Mucosa of rectum (tissue), 2 donors: ENCODE data around the gene ST7.

Experiments used
- H3K27ac ChIP-seq, 2 donors: one replicate each; pipeline ENCODE4 v1.7.0; 2013; ENCODE audit warnings: inconsistent platforms in 2 of 2, low read depth in 2 of 2, low read length in 2 of 2
- H3K27me3 ChIP-seq, 2 donors: one replicate each; pipeline ENCODE4 v1.7.0; 2013; ENCODE audit warnings: low read length in 2 of 2; ENCODE audit not compliant: control insufficient read depth in 2 of 2, insufficient read depth in 2 of 2
- H3K36me3 ChIP-seq, 2 donors: one replicate each; pipeline ENCODE4 v1.7.0; 2013; ENCODE audit warnings: low read length in 2 of 2; ENCODE audit not compliant: control insufficient read depth in 2 of 2, insufficient read depth in 2 of 2
- H3K4me1 ChIP-seq, 2 donors: one replicate each; pipeline ENCODE4 v1.7.0; 2013; ENCODE audit warnings: low read length in 2 of 2, mild to moderate bottlenecking in 1 of 2; ENCODE audit not compliant: control insufficient read depth in 2 of 2, insufficient read depth in 2 of 2
- H3K4me3 ChIP-seq, 2 donors: one replicate each; pipeline ENCODE4 v1.7.0; 2013; ENCODE audit warnings: low read length in 2 of 2
- H3K9ac ChIP-seq, 2 donors: one replicate each; pipeline ENCODE4 v1.7.0; 2013; ENCODE audit warnings: low read length in 2 of 2, low read depth in 1 of 2, mild to moderate bottlenecking in 1 of 2
- H3K9me3 ChIP-seq, 2 donors: one replicate each; pipeline ENCODE4 v1.7.0; 2013; ENCODE audit warnings: low read length in 2 of 2; ENCODE audit not compliant: control insufficient read depth in 2 of 2
- donor health status: healthy.
- donor health status: Normal muscosa, but diverticular disease.

ST7 gene

DNA sequence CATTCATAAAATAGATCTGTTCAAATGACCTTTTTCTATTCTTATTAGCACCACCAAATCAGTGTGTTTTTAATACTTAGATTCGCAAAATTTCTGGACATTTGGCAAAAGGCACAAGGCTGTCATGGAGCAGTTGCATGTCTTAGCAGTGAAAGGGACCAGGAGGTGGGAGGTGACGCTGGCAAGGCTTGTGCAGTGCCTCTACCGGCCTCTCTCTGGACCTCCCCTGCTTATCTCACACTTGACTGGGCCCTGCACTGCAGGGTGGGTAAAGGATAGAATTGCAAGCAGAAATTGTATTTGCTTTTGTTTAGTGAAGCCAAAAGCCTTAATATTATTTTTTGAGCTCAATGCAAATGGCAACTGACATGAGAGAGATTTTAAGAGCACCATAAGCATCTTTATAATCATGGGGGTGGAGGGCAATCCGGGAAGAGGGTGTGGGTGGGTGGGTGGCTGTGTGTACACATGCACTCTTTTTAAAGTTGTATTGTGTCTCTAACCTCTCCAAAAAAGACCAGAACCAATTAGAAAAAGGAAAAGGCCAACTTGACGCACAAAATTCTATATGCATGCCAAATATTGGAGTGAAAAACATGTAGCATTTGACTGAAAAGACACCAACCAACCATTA, 263.3 kb downstream of the ST7 start:
- peaks cover 0 to 2% of the 10 kb centered on the region in 2 donors for H3K36me3 ChIP-seq
- H3K27ac ChIP-seq: no peak overlapping the region
- no peak overlapping the region for H3K4me3 ChIP-seq
- no peak overlapping the region for H3K9ac ChIP-seq
- H3K27me3 ChIP-seq: no peaks in the 10 kb centered on the region
- H3K4me1 ChIP-seq: no peaks in the 10 kb centered on the region
- no peaks in the 10 kb centered on the region for H3K9me3 ChIP-seq

DNA sequence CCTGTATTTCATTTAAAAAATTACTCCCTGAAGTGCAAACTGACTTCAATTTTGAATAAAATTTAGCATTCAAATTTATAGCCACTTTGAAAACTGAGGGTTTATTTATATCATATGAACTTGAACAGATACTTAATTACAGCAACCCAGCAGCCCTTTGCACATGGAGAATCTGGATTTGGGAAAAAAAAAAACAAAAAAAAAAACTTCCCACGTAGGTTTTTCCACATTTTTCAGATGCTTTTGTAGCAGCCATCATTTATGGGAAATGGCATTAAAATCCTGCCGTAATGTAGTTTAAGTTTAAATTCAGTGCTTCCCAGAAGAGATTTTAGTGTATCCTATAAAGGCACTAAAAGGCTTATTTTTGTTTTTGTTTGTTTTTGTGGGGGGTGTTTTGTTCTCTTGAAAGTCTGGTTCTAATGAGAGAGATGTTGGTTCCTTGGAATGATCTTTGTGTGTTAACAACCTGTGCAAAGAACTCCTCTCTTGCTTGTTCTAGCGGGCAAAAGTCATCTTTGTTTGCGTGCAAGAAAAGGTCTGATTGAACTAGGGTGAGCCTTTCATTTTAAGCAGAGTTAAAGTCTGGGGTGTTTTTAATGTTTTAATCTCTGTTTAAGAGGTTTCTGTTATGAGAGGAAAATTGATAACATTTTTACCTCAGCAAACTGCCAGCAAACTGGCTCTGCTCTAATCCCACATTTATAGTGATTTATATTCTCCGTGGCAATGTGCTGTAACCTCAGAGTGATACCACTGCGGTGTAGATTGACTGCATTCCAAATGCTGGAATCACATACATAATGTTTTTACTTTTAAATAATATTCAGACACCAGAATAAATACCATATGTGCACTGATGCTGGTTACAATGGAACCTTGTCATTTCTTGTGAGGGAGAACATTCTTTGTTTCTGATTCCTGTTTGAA, 264.1 kb downstream of the ST7 start:
- Histone ChIP-seq H3K9ac (no peak overlapping the region), H3K27ac (no peak overlapping the region), H3K36me3 (peaks cover 0 to 2% of the 10 kb centered on the region in 2 donors), H3K4me1 (no peaks in the 10 kb centered on the region), H3K27me3 (no peaks in the 10 kb centered on the region), H3K9me3 (no peaks in the 10 kb centered on the region), H3K4me3 (no peak overlapping the region)

DNA sequence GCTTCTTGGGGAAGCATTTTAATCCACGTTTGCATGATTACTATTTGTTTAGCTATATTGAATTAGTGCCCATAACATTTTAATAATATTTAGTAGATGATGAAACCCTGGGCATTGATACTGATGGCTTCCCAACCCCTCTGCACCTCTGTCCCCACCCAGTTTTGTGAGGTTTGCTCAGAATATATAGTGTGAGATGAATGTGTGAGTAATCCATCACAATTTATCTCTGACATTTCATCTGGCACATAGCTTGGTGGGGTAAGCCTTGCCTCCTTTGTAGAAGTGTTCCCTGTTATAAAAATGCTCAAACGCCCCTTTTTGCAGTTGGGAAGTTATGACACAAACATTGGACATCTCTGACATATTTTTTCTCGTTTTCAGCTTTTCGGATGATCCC, 265.4 kb downstream of the ST7 start:
- Histone ChIP-seq H3K9me3 (no peaks in the 10 kb centered on the region), H3K27me3 (no peaks in the 10 kb centered on the region), H3K9ac (no peak overlapping the region), H3K4me1 (no peaks in the 10 kb centered on the region), H3K27ac (no peak overlapping the region), H3K36me3 (peaks cover 0 to 2% of the 10 kb centered on the region in 2 donors), H3K4me3 (no peak overlapping the region)

DNA sequence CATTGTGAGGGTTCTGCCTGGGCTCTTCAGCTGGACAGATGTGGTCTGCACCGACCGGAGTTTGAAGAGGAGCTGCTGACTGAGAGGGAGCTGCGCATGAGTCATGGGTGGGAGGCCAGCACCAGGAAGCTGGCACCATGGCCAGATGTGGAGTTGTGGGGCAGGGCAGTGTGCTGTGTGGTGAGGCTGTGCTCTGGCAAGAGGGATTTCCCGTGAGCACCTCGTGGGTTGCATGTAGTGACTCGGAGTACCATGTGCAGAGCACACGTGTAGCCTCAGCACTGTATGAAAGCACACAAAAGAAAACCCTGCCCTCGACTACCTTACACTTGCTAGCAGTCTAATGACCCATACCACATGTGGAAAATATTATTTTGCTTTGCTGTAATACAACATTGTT, 266.2 kb downstream of the ST7 start:
- Histone ChIP-seq H3K27ac (no peak overlapping the region), H3K36me3 (peaks cover 0 to 2% of the 10 kb centered on the region in 2 donors)

DNA sequence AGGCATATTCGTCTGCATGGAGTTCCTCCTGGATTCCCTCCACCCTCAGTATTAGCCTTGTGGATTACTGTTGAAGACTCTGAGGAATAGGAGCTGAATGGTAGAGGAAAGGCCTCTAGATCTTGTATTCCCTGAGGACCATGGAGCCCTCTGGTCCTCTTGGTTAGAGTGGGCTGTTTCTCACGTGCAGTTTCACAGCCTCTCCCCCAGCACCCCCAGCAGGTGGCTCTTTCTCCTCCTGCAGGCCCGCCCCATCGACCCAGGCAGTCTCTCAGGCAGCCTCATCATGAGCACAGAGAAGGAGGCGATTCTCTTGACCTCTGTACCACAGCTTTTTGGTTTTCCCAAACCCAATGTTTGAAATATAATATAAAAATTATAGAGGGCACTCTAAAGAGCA, 267.5 kb downstream of the ST7 start:
- Histone ChIP-seq H3K4me3 (no peak overlapping the region), H3K9me3 (no peaks in the 10 kb centered on the region), H3K9ac (no peak overlapping the region), H3K27ac (no peak overlapping the region), H3K36me3 (peaks cover 0 to 2% of the 10 kb centered on the region in 2 donors), H3K27me3 (no peaks in the 10 kb centered on the region), H3K4me1 (no peaks in the 10 kb centered on the region)

More for the DNA sequence above, 266.2 kb downstream of the ST7 start:
- Histone ChIP-seq H3K4me1 (no peaks in the 10 kb centered on the region), H3K9me3 (no peaks in the 10 kb centered on the region), H3K9ac (no peak overlapping the region), H3K4me3 (no peak overlapping the region), H3K27me3 (no peaks in the 10 kb centered on the region)

DNA sequence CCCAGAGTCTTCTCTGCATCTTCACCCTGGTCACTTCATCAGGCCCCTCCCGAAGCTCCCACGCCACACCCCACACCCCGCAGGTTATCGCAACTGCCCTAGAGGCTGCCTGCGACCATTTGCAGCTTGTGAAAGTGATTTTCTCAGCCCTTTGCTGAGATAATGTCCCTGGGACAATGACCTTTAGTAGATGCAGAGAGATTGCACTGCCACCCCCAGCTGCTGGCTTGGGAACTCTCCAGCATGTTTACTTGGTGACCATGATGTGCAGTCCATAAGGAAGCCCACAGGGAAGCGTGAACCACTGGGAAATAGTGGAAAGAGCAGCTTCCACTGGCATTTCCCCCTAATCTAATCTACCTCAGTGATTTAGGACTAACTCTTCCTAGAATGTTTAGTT, 272.2 kb downstream of the ST7 start:
- peaks cover 0 to 2% of the 10 kb centered on the region in 2 donors for H3K36me3 ChIP-seq
- H3K27ac ChIP-seq: no peak overlapping the region
- H3K9me3 ChIP-seq: no peaks in the 10 kb centered on the region
- no peak overlapping the region for H3K4me3 ChIP-seq
- H3K4me1 ChIP-seq: no peaks in the 10 kb centered on the region
- H3K9ac ChIP-seq: no peak overlapping the region
- H3K27me3 ChIP-seq: no peaks in the 10 kb centered on the region

DNA sequence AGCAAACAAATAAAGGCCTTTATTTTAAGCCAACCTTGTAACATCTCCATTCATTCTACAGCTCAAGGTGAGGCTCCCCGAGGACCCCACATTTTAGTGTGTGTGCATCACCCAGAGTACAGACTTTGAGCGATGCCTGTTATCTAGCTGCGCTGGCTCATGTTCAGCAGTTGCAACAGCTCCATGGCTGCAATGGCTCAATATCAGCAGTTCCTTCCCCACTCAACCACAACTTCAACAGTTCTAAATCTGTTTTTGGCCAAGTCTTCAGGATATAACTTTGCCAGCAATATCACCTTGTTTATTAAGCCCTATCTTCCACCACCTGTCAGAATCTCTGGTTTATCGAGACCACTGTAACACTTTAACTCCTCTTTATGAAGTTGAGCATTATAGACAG, 273.8 kb downstream of the ST7 start:
- Histone ChIP-seq H3K27me3 (no peaks in the 10 kb centered on the region), H3K4me1 (no peaks in the 10 kb centered on the region), H3K9ac (no peak overlapping the region), H3K9me3 (no peaks in the 10 kb centered on the region), H3K4me3 (no peak overlapping the region), H3K27ac (no peak overlapping the region), H3K36me3 (no peaks in the 10 kb centered on the region)

DNA sequence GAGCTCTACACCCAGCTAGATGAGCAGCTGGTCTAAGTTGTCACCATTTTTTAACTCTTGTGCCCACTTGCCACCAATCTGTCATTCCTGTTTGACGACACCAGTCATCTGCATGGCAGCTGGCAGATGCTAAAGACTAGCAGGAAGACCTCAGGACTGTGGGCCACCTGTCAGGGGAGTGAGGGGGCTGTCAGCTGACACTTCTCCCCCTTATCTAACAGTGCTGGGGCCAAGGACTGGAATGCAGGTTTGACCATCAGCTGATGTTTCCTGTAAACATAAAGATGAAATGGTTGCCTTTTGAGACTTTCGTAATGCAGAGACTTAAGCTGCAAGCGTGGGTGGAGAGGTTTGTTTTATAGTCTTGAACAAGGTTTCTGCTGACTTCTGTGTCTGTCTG, 276.0 kb downstream of the ST7 start:
- H3K36me3 ChIP-seq: no peaks in the 10 kb centered on the region
- H3K9me3 ChIP-seq: no peaks in the 10 kb centered on the region
- H3K9ac ChIP-seq: no peak overlapping the region
- H3K27ac ChIP-seq: no peak overlapping the region
- H3K4me3 ChIP-seq: no peak overlapping the region
- H3K27me3 ChIP-seq: no peaks in the 10 kb centered on the region
- no peaks in the 10 kb centered on the region for H3K4me1 ChIP-seq

DNA sequence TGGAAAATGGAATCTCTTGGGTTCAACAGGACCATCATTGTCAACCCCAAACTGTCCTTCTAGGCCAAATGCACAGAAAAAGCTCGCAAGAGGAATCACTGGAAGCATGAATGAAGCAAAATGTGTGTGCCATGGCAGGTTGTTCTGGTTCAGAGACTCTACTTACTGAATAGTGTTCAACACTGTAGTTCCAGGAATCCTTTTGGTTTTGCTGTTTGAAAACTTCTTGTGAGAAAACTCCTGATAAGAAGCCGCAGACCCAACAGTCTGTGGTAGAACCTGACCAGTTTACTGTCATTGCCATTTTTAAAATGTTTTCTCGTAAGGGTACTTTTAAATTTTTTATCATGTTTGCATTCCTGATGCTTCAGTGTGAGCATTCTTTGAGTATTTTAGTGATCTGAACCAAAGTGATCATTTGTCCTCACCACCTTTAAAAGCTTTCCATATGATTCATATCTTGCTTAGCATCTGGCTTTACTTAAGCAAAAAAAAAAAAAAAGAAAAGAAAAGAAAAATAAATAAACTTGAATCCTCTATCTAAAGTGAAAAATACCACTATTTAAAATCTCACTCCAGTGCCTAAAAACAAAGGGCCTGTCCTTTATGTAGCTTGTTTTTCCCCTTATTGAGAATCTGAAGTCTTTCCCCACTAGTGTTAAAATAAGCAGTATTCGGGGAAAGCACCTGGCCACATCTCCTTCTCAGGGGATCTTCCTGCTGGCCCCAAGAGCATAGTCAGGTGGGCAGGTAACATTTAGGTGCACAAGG, 277.2 kb downstream of the ST7 start:
- H3K9ac ChIP-seq: no peak overlapping the region
- no peak overlapping the region for H3K27ac ChIP-seq

DNA sequence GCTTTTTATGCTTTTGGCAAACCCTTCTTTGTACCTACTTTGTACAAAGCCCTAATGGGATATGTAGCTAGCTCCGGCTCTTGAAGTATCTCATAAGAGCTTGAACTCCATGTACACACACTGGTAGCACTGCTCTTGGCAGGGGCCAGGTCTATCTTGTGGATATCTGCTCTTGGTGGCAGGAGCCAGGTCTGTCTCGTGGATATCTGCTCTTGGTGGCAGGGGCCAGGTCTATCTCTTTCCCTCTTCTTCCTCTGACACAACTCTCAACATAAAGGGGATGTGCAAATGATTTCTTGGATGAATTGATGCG, 277.7 kb downstream of the ST7 start:
- Histone ChIP-seq H3K27me3 (no peaks in the 10 kb centered on the region), H3K27ac (no peak overlapping the region), H3K9me3 (no peaks in the 10 kb centered on the region), H3K4me1 (no peaks in the 10 kb centered on the region), H3K36me3 (no peaks in the 10 kb centered on the region), H3K4me3 (no peak overlapping the region), H3K9ac (no peak overlapping the region)

More for the DNA sequence above, 277.2 kb downstream of the ST7 start:
- Histone ChIP-seq H3K27me3 (no peaks in the 10 kb centered on the region), H3K9me3 (no peaks in the 10 kb centered on the region), H3K4me3 (no peak overlapping the region), H3K4me1 (no peaks in the 10 kb centered on the region), H3K36me3 (no peaks in the 10 kb centered on the region)
